HCT116 (cell line): ENCODE measurements around the gene ACKR4. TPM values are rescaled to one million over a fixed set of nuclear protein-coding genes. Genes with fewer than 3 reads are reported as not detected.

Experiments used
- ATAC-seq: fragments of 200-7000 bp; cut with Tn5 transposase; 2 replicates; pipeline ENCODE4 v1.9.1; 2020; ENCODE audit warnings: mild to moderate bottlenecking, moderate library complexity
- BruUV-seq: library from RNA; stranded (reverse); fragments of 400-500 nt; replicated peaks from 2 replicates; lab custom pipeline; 2021; lab: Mats Ljungman, UMichigan
- CTCF ChIA-PET: fragments of 300-600 bp; sonication (Branson Sonifier 250); formaldehyde crosslinking; loops from one replicate; lab custom pipeline; 2021; ENCODE audit warnings: antibody characterized with exemption; lab: Charles Lee
- POLR2A ChIA-PET: fragments of 300-600, 350-600 bp; sonication (Branson Sonifier 250); formaldehyde crosslinking; loops from one replicate; lab custom pipeline; 2021; ENCODE audit warnings: antibody characterized with exemption; lab: Charles Lee
- RAD21 ChIA-PET, 2 experiments: fragments of 300-600 bp; sonication (Branson Sonifier 250); formaldehyde crosslinking; loops; one replicate each; lab custom pipeline; 2023; ENCODE audit warnings: low total read pairs in 2 of 2; ENCODE audit not compliant: uncharacterized antibody in 2 of 2, unreplicated experiment in 2 of 2, low non-redundant PET in 1 of 2; lab: Charles Lee
- DNase-seq: peaks from one replicate; pipeline ENCODE4 v3.0.0-alpha.2; 2010; ENCODE audit warnings: low read depth, low spot score
- H2AFZ ChIP-seq: fragments of 200-600 bp; shearing (Covaris generic), sonication (generic); 2 replicates; pipeline ENCODE4 v1.6.1; 2017; ENCODE audit warnings: low read depth, mixed run types, mixed read lengths, antibody characterized with exemption, low read length; ENCODE audit not compliant: poor library complexity, severe bottlenecking
- H3K27ac ChIP-seq: 2 replicates; pipeline ENCODE4 v1.5.1; 2012; ENCODE audit warnings: low read depth, low read length
- H3K27me3 ChIP-seq: fragments of 200-600 bp; sonication (generic); 2 replicates; pipeline ENCODE4 v1.6.1; 2016; ENCODE audit warnings: mixed run types, low read length, mixed read lengths; ENCODE audit not compliant: insufficient read depth
- H3K36me3 ChIP-seq, 2 experiments: fragments of 200-500 bp in 1 of 2; fragments of 200-600 bp in 1 of 2; sonication (Bioruptor generic) in 1 of 2; sonication (generic) in 1 of 2; 2 replicates each; pipeline versions ENCODE4 v1.5.1 to v1.6.1; 2014 to 2016; ENCODE audit warnings: low read length in 2 of 2, inconsistent platforms in 1 of 2, mixed read lengths in 1 of 2, mixed run types in 1 of 2; ENCODE audit not compliant: insufficient read depth in 2 of 2, control insufficient read depth in 1 of 2
- H3K4me1 ChIP-seq, 2 experiments: fragments of 200-600 bp in 1 of 2; sonication (generic) in 1 of 2; 2 replicates each; pipeline versions ENCODE4 v1.5.1 to v1.6.1; 2012 to 2017; ENCODE audit warnings: low read length in 2 of 2, inconsistent platforms in 1 of 2, mild to moderate bottlenecking in 1 of 2, mixed read lengths in 1 of 2, mixed run types in 1 of 2, moderate library complexity in 1 of 2; ENCODE audit not compliant: insufficient read depth in 2 of 2, control insufficient read depth in 1 of 2
- H3K4me2 ChIP-seq: fragments of 200-600 bp; sonication (generic); 2 replicates; pipeline ENCODE4 v1.6.1; 2017; ENCODE audit warnings: mixed run types, low read length, mixed read lengths
- H3K4me3 ChIP-seq, 2 experiments: fragments of 200-600 bp in 1 of 2; sonication (generic) in 1 of 2; replicated peaks in 1 of 2; 2 replicates each; pipeline ENCODE4 v1.5.1; 2011 to 2016; ENCODE audit warnings: low read length in 2 of 2, control low read depth in 1 of 2, low read depth in 1 of 2, mild to moderate bottlenecking in 1 of 2, mixed read lengths in 1 of 2, mixed run types in 1 of 2
- H3K79me2 ChIP-seq: fragments of 200-600 bp; sonication (generic); 2 replicates; pipeline ENCODE4 v1.6.1; 2017; ENCODE audit warnings: mild to moderate bottlenecking, mixed run types, low read length, moderate library complexity, mixed read lengths; ENCODE audit not compliant: insufficient read depth
- H3K9ac ChIP-seq: fragments of 200-600 bp; sonication (generic); 2 replicates; pipeline ENCODE4 v1.6.1; 2016; ENCODE audit warnings: low read length, mixed read lengths
- H3K9me2 ChIP-seq: fragments of 200-600 bp; sonication (generic), shearing (Covaris generic); 2 replicates; pipeline ENCODE4 v1.6.1; 2017; ENCODE audit warnings: mixed run types, mild to moderate bottlenecking, moderate library complexity; ENCODE audit not compliant: insufficient read depth
- H3K9me3 ChIP-seq, 2 experiments: fragments of 200-500 bp in 1 of 2; fragments of 200-600 bp in 1 of 2; sonication (Bioruptor generic) in 1 of 2; sonication (generic) in 1 of 2; 2 replicates each; pipeline ENCODE4 v1.6.1; 2014 to 2017; ENCODE audit warnings: low read length in 2 of 2, mixed read lengths in 2 of 2, inconsistent platforms in 1 of 2, low read depth in 1 of 2, mild to moderate bottlenecking in 1 of 2, mixed run types in 1 of 2, moderate library complexity in 1 of 2; ENCODE audit not compliant: control insufficient read depth in 1 of 2, insufficient read depth in 1 of 2
- H4K20me1 ChIP-seq: fragments of 200-600 bp; sonication (generic), shearing (Covaris generic); 2 replicates; pipeline ENCODE4 v1.6.1; 2017; ENCODE audit warnings: mixed run types, mild to moderate bottlenecking, moderate library complexity; ENCODE audit not compliant: insufficient read depth
- ATF3 ChIP-seq: IDR thresholded peaks from 2 replicates; pipeline ENCODE4 v1.6.1; 2012
- CBX3 ChIP-seq: IDR thresholded peaks from 2 replicates; pipeline ENCODE4 v1.6.1; 2012; ENCODE audit warnings: low read depth
- CEBPB ChIP-seq: IDR thresholded peaks from 2 replicates; pipeline ENCODE4 v1.6.1; 2012; ENCODE audit warnings: low read depth
- CTCF ChIP-seq, 3 experiments: fragments of 200-600 bp in 1 of 3; sonication (generic) in 1 of 3; IDR thresholded peaks in 2 of 3; conservative IDR thresholded peaks in 1 of 3; 2 replicates each; pipeline ENCODE4 v1.5.1; 2012 to 2017; ENCODE audit warnings: low read depth in 2 of 3, low read length in 2 of 3, antibody characterized with exemption in 1 of 3, borderline replicate concordance in 1 of 3, control low read depth in 1 of 3, mild to moderate bottlenecking in 1 of 3, mixed read lengths in 1 of 3, mixed run types in 1 of 3, moderate library complexity in 1 of 3; ENCODE audit not compliant: insufficient read depth in 1 of 3
- EGR1 ChIP-seq: IDR thresholded peaks from 2 replicates; pipeline ENCODE4 v1.6.1; 2012; ENCODE audit warnings: low read depth
- ELF1 ChIP-seq: IDR thresholded peaks from 2 replicates; pipeline ENCODE4 v1.6.1; 2012; ENCODE audit warnings: low read depth, borderline replicate concordance
- EZH2phosphoT487 ChIP-seq: fragments of 200-600 bp; IDR thresholded peaks from 2 replicates; pipeline ENCODE4 v1.6.1; 2018; ENCODE audit warnings: antibody characterized with exemption, borderline replicate concordance
- FOSL1 ChIP-seq: IDR thresholded peaks from 2 replicates; pipeline ENCODE4 v1.6.1; 2012; ENCODE audit warnings: low read depth
- JUND ChIP-seq: IDR thresholded peaks from 2 replicates; pipeline ENCODE4 v1.6.1; 2012
- POLR2A ChIP-seq: IDR thresholded peaks from 2 replicates; pipeline ENCODE4 v1.7.0; 2011; ENCODE audit warnings: borderline replicate concordance; ENCODE audit not compliant: insufficient read depth, insufficient read length; ENCODE audit errors: extremely low read depth
- POLR2AphosphoS5 ChIP-seq: IDR thresholded peaks from 2 replicates; pipeline ENCODE4 v1.6.1; 2011; ENCODE audit warnings: mild to moderate bottlenecking, low read depth, low read length, moderate library complexity
- RAD21 ChIP-seq: IDR thresholded peaks from 2 replicates; pipeline ENCODE4 v1.6.1; 2012; ENCODE audit warnings: low read depth, mild to moderate bottlenecking
- REST ChIP-seq: IDR thresholded peaks from 2 replicates; pipeline ENCODE4 v1.6.1; 2012; ENCODE audit warnings: low read depth
- SIN3A ChIP-seq: IDR thresholded peaks from 2 replicates; pipeline ENCODE4 v1.6.1; 2012; ENCODE audit warnings: low read depth
- SRF ChIP-seq: IDR thresholded peaks from 2 replicates; pipeline ENCODE4 v1.6.1; 2012; ENCODE audit warnings: low read depth
- TCF7L2 ChIP-seq: IDR thresholded peaks from 2 replicates; pipeline ENCODE4 v1.7.0; 2011; ENCODE audit warnings: borderline replicate concordance, inconsistent platforms; ENCODE audit not compliant: insufficient read depth, insufficient read length; ENCODE audit errors: extremely low read depth
- YY1 ChIP-seq: IDR thresholded peaks from 2 replicates; pipeline ENCODE4 v1.6.1; 2011; ENCODE audit warnings: low read length, low read depth, moderate library complexity, mild to moderate bottlenecking; ENCODE audit not compliant: insufficient replicate concordance; ENCODE audit errors: extremely low read depth
- ZFX ChIP-seq: fragments of 450-650 bp; IDR thresholded peaks from 2 replicates; pipeline ENCODE4 v1.6.1; 2017
- ZNF274 ChIP-seq: fragments of 200-500 bp; sonication (Bioruptor generic); IDR thresholded peaks from 2 replicates; pipeline ENCODE4 v1.6.1; 2014; ENCODE audit warnings: mild to moderate bottlenecking, low read depth, low read length, inconsistent platforms
- intact Hi-C: fragments of 100-400 bp; cut with micrococcal nuclease; formaldehyde crosslinking; loops from 2 replicates; pipeline ENCODE4 v1.10.0; 2022
- total RNA-seq: library from RNA; stranded (reverse); gene quantifications from one replicate; pipeline ENCODE4 v1.2.1, GENCODE V29; 2021; ENCODE audit not compliant: unreplicated experiment
- TF ChIP-seq, protein P1 (sequence below): IDR thresholded peaks from 2 replicates; pipeline ENCODE4 v1.6.1; 2012

Gene ACKR4
- total RNA-seq, 1 experiment from 2014 or later: 0.12 TPM

- Histone ChIP-seq H2AFZ (no peak overlapping the region), H3K4me3 (no peak overlapping the region), H3K9ac (no peak overlapping the region), H3K36me3 (no peaks in the 10 kb centered on the region), H3K79me2 (peaks cover 5% of the 10 kb centered on the region; the same call in 1 of the 2 replicates), H3K27ac (no peak overlapping the region), H3K27me3 (no peaks in the 10 kb centered on the region), H3K4me1 (no peaks in the 10 kb centered on the region), H4K20me1 (no peaks in the 10 kb centered on the region), H3K4me2 (no peak overlapping the region), H3K9me3 (no peaks in the 10 kb centered on the region), H3K9me2 (no peaks in the 10 kb centered on the region)
- no TSS peak for BruUV-seq
- ChIA-PET CTCF (no interaction called here), POLR2A (no interaction called here), RAD21 (no interaction called here)
- TF ChIP-seq FOSL1: no peak
- TF ChIP-seq ZFX: no peak
- no peak for TF ChIP-seq ELF1
- TF ChIP-seq EZH2phosphoT487: no peak
- no peak for TF ChIP-seq POLR2A
- TF ChIP-seq CTCF (IDR thresholded peaks at IDR 0.05 in 2 of 3, conservative IDR thresholded peaks at IDR 0.05 in 1 of 3; ENCODE audit: borderline replicate concordance in 1 of 3, insufficient read depth in 1 of 3, low read depth in 2 of 3, low read length in 2 of 3): no peak
- TF ChIP-seq POLR2AphosphoS5: no peak
- no peak for TF ChIP-seq YY1
- TF ChIP-seq REST: no peak
- TF ChIP-seq TCF7L2: no peak
- TF ChIP-seq, protein P1, sequence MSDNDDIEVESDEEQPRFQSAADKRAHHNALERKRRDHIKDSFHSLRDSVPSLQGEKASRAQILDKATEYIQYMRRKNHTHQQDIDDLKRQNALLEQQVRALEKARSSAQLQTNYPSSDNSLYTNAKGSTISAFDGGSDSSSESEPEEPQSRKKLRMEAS: no peak
- no peak for TF ChIP-seq EGR1
- TF ChIP-seq ATF3: no peak
- TF ChIP-seq RAD21: no peak
- no peak for TF ChIP-seq SIN3A
- TF ChIP-seq ZNF274: no peak
- no peak for TF ChIP-seq SRF
- no peak for TF ChIP-seq CBX3
- TF ChIP-seq JUND: no peak
- no peak for TF ChIP-seq CEBPB
- DNase-seq (no peak), ATAC-seq (no peak)
- intact Hi-C loops: no loop called here
Measured at GRCh38 chr3:132650153-132650552, 53.1 kb downstream of the ACKR4 start.
